GM12878 (cell line): ENCODE measurements around the gene SLC12A4. TPM values are rescaled to one million over a fixed set of nuclear protein-coding genes. Genes with fewer than 3 reads are reported as not detected.
"Not testable (repeated sequence)": the region's sequence is repeated elsewhere in the genome, so short reads cannot be mapped to it uniquely, and the experiment has no call there.

Source experiments
- ATAC-seq: fragments of 200-7000 bp; cut with Tn5 transposase; 3 replicates; pipeline ENCODE4 v1.9.1; 2020; ENCODE audit warnings: mild to moderate bottlenecking, moderate library complexity
- BruUV-seq: library from RNA; stranded (reverse); fragments of 400-500 nt; replicated peaks from 2 replicates; lab custom pipeline; 2021; lab: Mats Ljungman, UMichigan
- CTCF ChIA-PET: fragments of 300-600 bp; sonication (Branson Sonifier 250); formaldehyde crosslinking; extraction: SDS; loops from one replicate; lab custom pipeline; 2021; ENCODE audit warnings: inconsistent platforms; lab: Yijun Ruan, JAX
- POLR2A ChIA-PET: fragments of 350-600 bp; formaldehyde crosslinking; extraction: SDS; loops from one replicate; lab custom pipeline; 2021; ENCODE audit warnings: inconsistent platforms; lab: Charles Lee
- RAD21 ChIA-PET: fragments of 300-600 bp; sonication (Branson Sonifier 250); formaldehyde crosslinking; loops from one replicate; lab custom pipeline; 2023; ENCODE audit warnings: antibody characterized with exemption; ENCODE audit not compliant: unreplicated experiment; lab: Charles Lee
- SMC1A ChIA-PET: fragments of 300-600 bp; sonication (Branson Sonifier 250); formaldehyde crosslinking; loops from one replicate; lab custom pipeline; 2023; ENCODE audit not compliant: unreplicated experiment, uncharacterized antibody; lab: Charles Lee
- DNase-seq: peaks from one replicate; pipeline ENCODE4 v3.0.0-alpha.2; 2011; ENCODE audit warnings: low read depth, low spot score
- FAIRE-seq: peaks from 3 replicates; lab custom pipeline; 2011; peaks lifted over from hg19 to GRCh38; lab: Jason Lieb, UNC
- H2AFZ ChIP-seq: 2 replicates; pipeline ENCODE4 v1.6.0; 2011; ENCODE audit warnings: low read depth, low read length, control low read depth; ENCODE audit not compliant: control insufficient read depth
- H3K27ac ChIP-seq: 2 replicates; pipeline ENCODE4 v1.5.1; 2011; ENCODE audit warnings: control low read depth; ENCODE audit not compliant: control insufficient read depth, insufficient read depth
- H3K27me3 ChIP-seq, 2 experiments: replicated peaks in 1 of 2; 2 replicates each; pipeline versions ENCODE4 v1.6.0 to v1.6.1; 2011; ENCODE audit warnings: low read length in 1 of 2; ENCODE audit not compliant: control insufficient read depth in 2 of 2, insufficient read depth in 2 of 2
- H3K36me3 ChIP-seq, 2 experiments: 2 replicates each; pipeline ENCODE4 v1.5.1; 2011; ENCODE audit warnings: low read length in 1 of 2; ENCODE audit not compliant: control insufficient read depth in 2 of 2, insufficient read depth in 2 of 2
- H3K4me1 ChIP-seq: 2 replicates; pipeline ENCODE4 v1.6.1; 2011; ENCODE audit warnings: mild to moderate bottlenecking, low read length, moderate library complexity, mixed read lengths; ENCODE audit not compliant: control insufficient read depth, insufficient read depth
- H3K4me2 ChIP-seq: 2 replicates; pipeline ENCODE4 v1.6.0; 2011; ENCODE audit warnings: control low read depth; ENCODE audit not compliant: control insufficient read depth, insufficient read depth
- H3K4me3 ChIP-seq: fragments of 200-600 bp; sonication (generic); 2 replicates; pipeline ENCODE4 v1.5.1; 2016
- H3K79me2 ChIP-seq: 2 replicates; pipeline ENCODE4 v1.6.0; 2011; ENCODE audit warnings: low read length; ENCODE audit not compliant: control insufficient read depth, insufficient read depth
- H3K9ac ChIP-seq: 2 replicates; pipeline ENCODE4 v1.8.0; 2011; ENCODE audit warnings: low read length, control low read depth, mixed read lengths; ENCODE audit not compliant: control insufficient read depth, insufficient read depth
- H3K9me3 ChIP-seq: replicated peaks from 3 replicates; pipeline ENCODE4 v1.5.1; 2011; ENCODE audit warnings: mild to moderate bottlenecking, low read length; ENCODE audit not compliant: control insufficient read depth, insufficient read depth
- H4K20me1 ChIP-seq: 2 replicates; pipeline ENCODE4 v1.6.0; 2011; ENCODE audit not compliant: control insufficient read depth, insufficient read depth
- CBFB ChIP-seq: IDR thresholded peaks from 2 replicates; pipeline ENCODE4 v1.6.1; 2016; ENCODE audit warnings: antibody characterized with exemption, low read depth
- CREB1 ChIP-seq: IDR thresholded peaks from 2 replicates; pipeline ENCODE4 v1.6.1; 2012; ENCODE audit warnings: low read depth, mild to moderate bottlenecking, inconsistent platforms
- GABPA ChIP-seq: IDR thresholded peaks from 2 replicates; pipeline ENCODE4 v1.6.1; 2014; ENCODE audit warnings: antibody characterized with exemption, low read depth, mild to moderate bottlenecking, inconsistent platforms
- IKZF2 ChIP-seq, 2 experiments: fragments of 450-650 bp; IDR thresholded peaks; 2 replicates each; pipeline ENCODE4 v1.6.1; 2017; ENCODE audit warnings: mild to moderate bottlenecking in 2 of 2, moderate library complexity in 2 of 2
- JUNB ChIP-seq: IDR thresholded peaks from 2 replicates; pipeline ENCODE4 v1.6.1; 2016; ENCODE audit warnings: antibody characterized with exemption, mild to moderate bottlenecking
- LARP7 ChIP-seq: fragments of 450-650 bp; IDR thresholded peaks from 2 replicates; pipeline ENCODE4 v1.6.1; 2017; ENCODE audit warnings: mild to moderate bottlenecking
- POU2F2 ChIP-seq: IDR thresholded peaks from 3 replicates; pipeline ENCODE4 v1.6.1; 2011; ENCODE audit warnings: low read depth, mild to moderate bottlenecking, low read length, borderline replicate concordance
- SMARCA5 ChIP-seq: fragments of 450-650 bp; IDR thresholded peaks from 2 replicates; pipeline ENCODE4 v1.6.1; 2017; ENCODE audit warnings: mild to moderate bottlenecking
- SPI1 ChIP-seq: IDR thresholded peaks from 2 replicates; pipeline ENCODE4 v1.6.1; 2011; ENCODE audit warnings: low read depth, mild to moderate bottlenecking, low read length, moderate library complexity, borderline replicate concordance; ENCODE audit not compliant: insufficient read depth
- ZNF217 ChIP-seq: fragments of 450-650 bp; IDR thresholded peaks from 2 replicates; pipeline ENCODE4 v1.6.1; 2017; ENCODE audit warnings: antibody characterized with exemption, mild to moderate bottlenecking
- ZNF384 ChIP-seq: IDR thresholded peaks from 2 replicates; pipeline ENCODE4 v1.6.1; 2012; ENCODE audit warnings: low read depth, mild to moderate bottlenecking, low read length, improper control_type of control experiment, borderline replicate concordance
- WGBS: methylation state at CpG from one replicate; pipeline ENCODE4 v1.1.6; 2016; ENCODE audit warnings: low lambda C conversion rate; ENCODE audit not compliant: insufficient replicate concordance, insufficient coverage; ENCODE audit errors: missing lambda C conversion rate; 5-methylcytosine and 5-hydroxymethylcytosine counted together
- in situ Hi-C: fragments of 300-500 bp; cut with MboI; formaldehyde crosslinking; loops from 9 replicates; pipeline ENCODE4 v1.14.3; 2018; ENCODE audit warnings: mixed read lengths
- intact Hi-C: fragments of 100-400 bp; cut with micrococcal nuclease; formaldehyde crosslinking; loops from one replicate; pipeline ENCODE4 v1.14.2; 2022; ENCODE audit not compliant: unreplicated experiment
- polyA plus RNA-seq, 11 experiments: library from polyadenylated mRNA; depleted of rRNA in 4 of 11; unstranded in 6 of 11; stranded (reverse) in 5 of 11; fragments of >200 nt; fragmentation: Nextera tagmentation in 4 of 11; fragmentation: Illumina TruSeq in 1 of 11; extraction: Ambion mirVana in 4 of 11; extraction: Trizol in 1 of 11; gene quantifications; 1 replicate in 1 of 11; 2 replicates in 10 of 11; pipeline versions ENCODE4 v1.2.1 to v1.2.3, GENCODE V29; 2011 to 2016; ENCODE audit warnings: inconsistent platforms in 2 of 11, missing spikeins in 2 of 11, low read depth in 1 of 11
- total RNA-seq, 4 experiments: library from RNA; depleted of rRNA in 3 of 4; stranded (reverse); fragments of >200 nt in 3 of 4; fragmentation: Illumina TruSeq in 1 of 4; extraction: Trizol in 1 of 4; gene quantifications; 2 replicates each; pipeline versions ENCODE4 v1.2.1 to v1.2.3, GENCODE V29; 2013 to 2021
- TF ChIP-seq, protein P1 (sequence below): fragments of 450-650 bp; IDR thresholded peaks from 2 replicates; pipeline ENCODE4 v1.6.1; 2018; ENCODE audit warnings: mild to moderate bottlenecking, low read depth, moderate library complexity; ENCODE audit not compliant: partially characterized antibody

SLC12A4 gene
- total and polyA plus RNA-seq, 10 of the 15 experiments (the other 5 are each of a cell fraction or from before 2014, with no cell fraction given), result 0.95 to 39.9 (median 14.2) TPM

DNA sequence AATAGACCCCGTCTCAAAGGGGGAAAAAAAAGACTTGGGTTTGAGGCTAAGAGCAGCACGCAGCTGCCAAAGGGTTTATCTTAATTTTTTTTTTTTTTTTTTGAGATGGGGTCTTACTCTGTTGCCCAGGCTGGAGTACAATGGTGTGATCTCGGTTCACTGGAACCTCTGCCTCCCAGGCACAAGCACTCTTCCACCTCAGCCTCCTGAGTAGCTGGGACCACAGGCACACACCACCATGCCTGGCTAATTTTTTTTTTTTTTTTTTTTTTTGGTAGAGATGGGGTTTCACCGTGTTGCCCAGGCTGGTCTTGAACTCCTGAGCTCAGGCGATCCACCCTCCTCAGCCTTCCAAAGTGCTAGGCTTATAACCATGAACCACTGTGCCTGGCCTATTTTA is 30.7 kb downstream of the SLC12A4 start:
- H3K79me2 ChIP-seq, result peaks cover 31% of the 10 kb centered on the region
- ChIA-PET POLR2A (interaction anchor here (0.5 to 3.4 kb wide), 8 partner anchors 9 to 449 kb away, joined by 3 to 16 read pairs (median 4); partner anchors contain the start of gene SLC12A4), SMC1A (interaction anchor here (0.6 kb wide), 1 partner anchor 89 kb away, joined by 3 read pairs; no protein-coding TSS in a partner anchor), CTCF (interaction anchor here (1.1 to 2.6 kb wide), 3 partner anchors 28 to 84 kb away, joined by 3 to 9 read pairs (median 4); partner anchors contain the start of gene NRN1L)
- DNase-seq, ATAC-seq, RAD21 ChIA-PET, H2AFZ ChIP-seq, BruUV-seq, H3K27me3 ChIP-seq, FAIRE-seq, H3K9ac ChIP-seq, H4K20me1 ChIP-seq, in situ Hi-C loops, H3K9me3 ChIP-seq: not testable (repeated sequence)
- H3K4me2 ChIP-seq, result peak overlapping the region; percentile 82
- H3K4me3 ChIP-seq, result peak overlapping the region; percentile 89; the same call in 1 of the 2 replicates
- intact Hi-C loops, result loop anchor here (2.0 to 5.0 kb wide), 2 partner anchors 91 to 105 kb away; partner anchors contain the start of genes CENPT and NUTF2
- 96% methylated on average over 4 of the region's 5 CpGs for WGBS
- peaks cover 16 to 17% of the 10 kb centered on the region in 2 experiments for H3K36me3 ChIP-seq
- H3K4me1 ChIP-seq, result peaks cover 12% of the 10 kb centered on the region
- H3K27ac ChIP-seq, result 0 out of 2 replicates have a peak overlapping the region, but pooled peaks have one; percentile 98

DNA sequence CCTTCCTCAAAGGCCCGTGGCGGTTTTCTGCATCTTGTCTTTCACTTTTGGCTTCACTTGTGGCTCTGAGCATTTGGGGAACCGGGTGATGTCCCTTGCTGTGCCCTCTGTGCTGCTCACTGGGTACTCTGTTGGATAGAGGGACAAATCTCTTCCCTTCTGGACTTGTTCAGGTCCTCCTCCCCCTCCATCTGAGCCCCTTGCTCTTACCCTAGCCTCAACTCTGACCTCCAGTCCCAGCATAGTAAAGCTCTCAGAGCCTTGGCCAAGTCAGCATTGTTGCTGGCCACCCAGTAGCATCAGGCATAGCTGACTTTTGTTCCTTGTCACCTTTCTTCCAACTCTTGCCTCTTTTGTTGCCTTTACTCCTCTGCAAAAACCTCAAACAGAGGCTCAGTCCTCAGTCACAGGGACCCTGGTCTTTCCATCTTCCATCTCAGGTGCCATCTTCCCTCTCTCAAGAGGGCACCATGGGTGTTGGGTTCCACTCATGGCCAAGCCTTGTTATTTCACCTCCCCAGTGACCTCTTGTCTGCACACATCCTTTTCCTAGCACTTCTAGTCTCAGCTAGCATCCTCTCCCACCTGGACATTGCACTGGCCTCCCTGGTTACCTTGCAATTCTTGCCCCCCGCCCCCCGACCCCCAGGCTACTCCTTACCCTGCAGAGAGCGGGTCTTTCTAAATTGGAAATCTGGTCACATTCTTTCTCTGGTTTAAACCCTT is 31.4 kb downstream of the SLC12A4 start:
- ChIA-PET POLR2A (interaction anchor here (0.5 to 3.4 kb wide), 10 partner anchors 10 to 437 kb away, joined by 3 to 16 read pairs (median 3); partner anchors contain the start of gene SLC12A4), SMC1A (interaction anchor here (1.0 to 2.0 kb wide), 6 partner anchors 46 to 208 kb away, joined by 3 to 5 read pairs (median 4); partner anchors contain the start of gene NFATC3), CTCF (interaction anchor here (0.6 to 3.5 kb wide), 15 partner anchors 9 to 546 kb away, joined by 3 to 15 read pairs (median 4); partner anchors contain the start of gene NRN1L), RAD21 (interaction anchor here (0.6 to 1.7 kb wide), 9 partner anchors 30 to 416 kb away, joined by 3 to 10 read pairs (median 4); partner anchors contain the start of genes RANBP10, SLC12A4 and TSNAXIP1)
- in situ Hi-C loops, result no loop called here
- Histone ChIP-seq H3K79me2 (peaks cover 31% of the 10 kb centered on the region), H2AFZ (no peak overlapping the region), H3K27me3 (no peaks in the 10 kb centered on the region), H3K27ac (peak overlapping the region; percentile 98), H3K36me3 (peaks cover 18 to 21% of the 10 kb centered on the region in 2 experiments), H3K9ac (peak overlapping the region; percentile 94), H3K4me3 (peak overlapping the region; percentile 89), H4K20me1 (no peaks in the 10 kb centered on the region), H3K9me3 (no peaks in the 10 kb centered on the region), H3K4me2 (peak overlapping the region; percentile 82), H3K4me1 (peaks cover 12% of the 10 kb centered on the region)
- DNase-seq, result peak; percentile 65
- WGBS, result 46% methylated on average over 6 of the region's 6 CpGs
- no peak for FAIRE-seq
- BruUV-seq, result no TSS peak
- intact Hi-C loops, result loop anchor here (2.0 to 5.0 kb wide), 2 partner anchors 90 to 105 kb away; partner anchors contain the start of genes CENPT and NUTF2
- ATAC-seq, result peak; percentile 80
- 0 out of 3 replicates have a peak, but pooled peaks have one; percentile 46 for TF ChIP-seq POU2F2
- TF ChIP-seq, protein P1, sequence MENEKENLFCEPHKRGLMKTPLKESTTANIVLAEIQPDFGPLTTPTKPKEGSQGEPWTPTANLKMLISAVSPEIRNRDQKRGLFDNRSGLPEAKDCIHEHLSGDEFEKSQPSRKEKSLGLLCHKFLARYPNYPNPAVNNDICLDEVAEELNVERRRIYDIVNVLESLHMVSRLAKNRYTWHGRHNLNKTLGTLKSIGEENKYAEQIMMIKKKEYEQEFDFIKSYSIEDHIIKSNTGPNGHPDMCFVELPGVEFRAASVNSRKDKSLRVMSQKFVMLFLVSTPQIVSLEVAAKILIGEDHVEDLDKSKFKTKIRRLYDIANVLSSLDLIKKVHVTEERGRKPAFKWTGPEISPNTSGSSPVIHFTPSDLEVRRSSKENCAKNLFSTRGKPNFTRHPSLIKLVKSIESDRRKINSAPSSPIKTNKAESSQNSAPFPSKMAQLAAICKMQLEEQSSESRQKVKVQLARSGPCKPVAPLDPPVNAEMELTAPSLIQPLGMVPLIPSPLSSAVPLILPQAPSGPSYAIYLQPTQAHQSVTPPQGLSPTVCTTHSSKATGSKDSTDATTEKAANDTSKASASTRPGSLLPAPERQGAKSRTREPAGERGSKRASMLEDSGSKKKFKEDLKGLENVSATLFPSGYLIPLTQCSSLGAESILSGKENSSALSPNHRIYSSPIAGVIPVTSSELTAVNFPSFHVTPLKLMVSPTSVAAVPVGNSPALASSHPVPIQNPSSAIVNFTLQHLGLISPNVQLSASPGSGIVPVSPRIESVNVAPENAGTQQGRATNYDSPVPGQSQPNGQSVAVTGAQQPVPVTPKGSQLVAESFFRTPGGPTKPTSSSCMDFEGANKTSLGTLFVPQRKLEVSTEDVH, result no peak
- peak; percentile 44; the same call in 1 of the 2 replicates for TF ChIP-seq CBFB
- TF ChIP-seq ZNF217, result no peak
- TF ChIP-seq JUNB, result no peak
- TF ChIP-seq IKZF2 (IDR thresholded peaks at IDR 0.05), result no peak
- no peak for TF ChIP-seq CREB1
- no peak for TF ChIP-seq ZNF384
- 0 out of 2 replicates have a peak, but pooled peaks have one; percentile 66 for TF ChIP-seq SMARCA5
- TF ChIP-seq GABPA, result no peak
- peak; percentile 74; the same call in 1 of the 2 replicates for TF ChIP-seq SPI1
- TF ChIP-seq LARP7, result 0 out of 2 replicates have a peak, but pooled peaks have one; percentile 46
